HG02759 (cell line): ENCODE data around the gene TBC1D1.
A peak's percentile ranks its signal among the peaks of the same experiment; 100 is the strongest.
"Not testable (repeated sequence)": the region's sequence is repeated elsewhere in the genome, so short reads cannot be mapped to it uniquely, and the experiment has no call there.

Source experiments
- ATAC-seq: cut with Tn5 transposase; IDR thresholded peaks from one replicate; pipeline ENCODE4 v1.9.1; 2021; ENCODE audit warnings: mild to moderate bottlenecking, moderate library complexity; ENCODE audit not compliant: unreplicated experiment

The TBC1D1 gene

GRCh38 chr4:37958932-37959331 lies 68.0 kb downstream of the TBC1D1 start:
- no peak for ATAC-seq

GRCh38 chr4:37960098-37960497 lies 69.2 kb downstream of the TBC1D1 start, which contains the start of gene PTTG2:
TSS of gene PTTG2 (plus strand) at chr4:37960398. CDS start at chr4:37960435, 37 bp downstream.
- ATAC-seq: no peak

- ATAC-seq: no peak
These were observed 70.0 kb downstream of the TBC1D1 start for GRCh38 chr4:37960679-37961450.

DNA sequence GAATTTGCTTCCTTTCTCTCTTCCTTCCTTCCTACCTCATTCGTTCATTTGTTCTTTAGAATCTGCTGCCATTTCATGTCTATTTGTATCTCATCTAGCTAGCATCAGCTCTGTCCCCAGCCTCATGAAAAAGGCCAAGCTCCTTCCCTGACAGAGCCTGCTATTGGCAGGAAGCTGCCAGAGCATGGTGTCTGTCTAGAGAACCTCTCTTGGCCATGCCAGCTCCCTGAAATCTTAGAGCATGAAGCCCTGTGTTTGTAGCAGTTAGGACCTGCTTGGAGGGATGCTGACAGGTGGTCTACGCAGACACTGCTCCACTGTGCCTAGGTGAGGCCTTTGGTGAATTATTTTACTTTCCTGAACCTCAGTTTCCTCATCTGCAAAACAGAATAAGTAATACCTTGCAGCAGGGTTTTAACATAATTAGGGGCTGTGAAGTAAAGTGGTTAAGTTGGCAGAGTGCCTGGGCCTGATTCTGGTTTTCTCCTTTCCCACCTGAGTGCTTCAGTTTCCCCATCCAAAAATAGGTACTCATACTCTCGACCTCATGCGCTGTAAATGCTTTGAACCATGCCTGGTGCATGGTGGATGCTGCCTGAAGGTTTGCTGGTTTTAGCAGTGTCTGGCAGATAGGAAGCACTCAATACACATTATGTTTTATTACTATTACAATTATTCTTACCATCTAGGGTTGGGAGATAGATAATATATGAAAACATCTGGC lies 74.0 kb downstream of the TBC1D1 start:
- ATAC-seq: peak; percentile 78

DNA sequence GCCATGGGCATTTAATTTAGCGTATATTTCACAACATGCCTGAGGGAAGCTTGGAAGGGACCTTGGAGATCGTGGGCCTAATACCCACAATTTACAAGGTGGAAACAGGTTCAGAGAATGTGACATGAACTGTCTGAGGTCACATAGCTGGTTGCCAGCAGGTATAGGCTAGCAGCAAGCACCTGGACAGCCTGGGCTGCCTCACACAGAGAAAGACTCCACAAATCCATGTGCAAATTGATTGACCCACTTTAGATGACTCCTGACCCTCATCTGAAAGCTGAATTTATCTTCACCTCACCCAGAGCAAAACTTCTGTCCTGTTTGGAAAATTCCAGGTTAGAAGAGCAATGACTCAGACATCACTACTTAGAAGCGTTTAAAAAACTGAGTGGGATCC lies 75.2 kb downstream of the TBC1D1 start:
- no peak for ATAC-seq

DNA sequence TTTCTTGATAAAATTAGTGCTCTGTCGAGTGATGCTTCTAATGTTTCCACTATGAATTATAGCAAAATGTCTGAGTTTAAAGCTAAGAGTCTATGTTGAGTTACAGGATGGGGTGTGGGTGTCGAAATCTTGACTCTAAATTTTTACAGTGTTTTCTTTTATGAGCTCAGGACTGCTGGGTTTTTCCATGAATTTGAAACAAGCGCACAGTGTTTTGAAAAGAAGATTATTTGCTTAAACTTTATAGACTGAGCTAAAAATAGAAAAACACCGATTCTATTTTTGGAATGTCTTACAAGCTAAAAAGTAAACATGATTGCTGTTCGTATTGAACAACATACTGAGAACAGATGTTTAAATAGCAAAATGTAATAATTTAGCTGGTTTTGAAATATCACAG lies 76.9 kb downstream of the TBC1D1 start:
- ATAC-seq: no peak

GRCh38 chr4:37968747-37969146 lies 77.9 kb downstream of the TBC1D1 start:
- no peak for ATAC-seq

- peak; percentile 73 for ATAC-seq
These were observed 79.8 kb downstream of the TBC1D1 start for GRCh38 chr4:37970702-37971101.

GRCh38 chr4:37971202-37971601 lies 80.3 kb downstream of the TBC1D1 start:
- ATAC-seq: no peak

- ATAC-seq: no peak
These were observed 82.6 kb downstream of the TBC1D1 start for GRCh38 chr4:37973441-37973840.

GRCh38 chr4:37975321-37975822 lies 84.5 kb downstream of the TBC1D1 start:
- ATAC-seq: not testable (repeated sequence)

- no peak for ATAC-seq
These were observed 85.6 kb downstream of the TBC1D1 start for GRCh38 chr4:37976507-37976906.

DNA sequence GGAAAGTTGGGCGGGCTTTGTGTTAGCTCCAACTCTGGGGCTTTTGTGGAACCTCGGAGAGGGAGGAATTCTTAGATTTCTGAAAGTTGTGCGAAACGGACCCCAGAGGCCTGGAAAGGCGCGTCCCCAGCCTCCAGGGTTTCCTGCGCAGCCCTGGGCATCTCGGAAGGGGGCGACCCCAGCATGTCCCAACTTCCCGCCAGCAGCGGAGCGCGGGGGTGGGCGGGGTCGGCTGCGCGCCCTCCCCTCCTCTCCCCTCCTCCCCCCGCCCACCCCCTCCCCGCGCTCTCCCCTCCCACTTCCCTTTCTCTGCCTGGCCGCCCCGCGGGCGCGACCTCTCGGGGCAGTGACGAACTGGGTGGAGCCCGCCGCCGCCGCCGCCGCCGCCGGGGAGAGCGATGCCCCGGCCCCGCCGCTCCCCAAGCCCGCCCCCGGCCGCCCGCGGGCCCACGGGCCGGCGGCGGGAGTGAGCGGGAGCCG lies 86.1 kb downstream of the TBC1D1 start:
- ATAC-seq: peak; percentile 89

DNA sequence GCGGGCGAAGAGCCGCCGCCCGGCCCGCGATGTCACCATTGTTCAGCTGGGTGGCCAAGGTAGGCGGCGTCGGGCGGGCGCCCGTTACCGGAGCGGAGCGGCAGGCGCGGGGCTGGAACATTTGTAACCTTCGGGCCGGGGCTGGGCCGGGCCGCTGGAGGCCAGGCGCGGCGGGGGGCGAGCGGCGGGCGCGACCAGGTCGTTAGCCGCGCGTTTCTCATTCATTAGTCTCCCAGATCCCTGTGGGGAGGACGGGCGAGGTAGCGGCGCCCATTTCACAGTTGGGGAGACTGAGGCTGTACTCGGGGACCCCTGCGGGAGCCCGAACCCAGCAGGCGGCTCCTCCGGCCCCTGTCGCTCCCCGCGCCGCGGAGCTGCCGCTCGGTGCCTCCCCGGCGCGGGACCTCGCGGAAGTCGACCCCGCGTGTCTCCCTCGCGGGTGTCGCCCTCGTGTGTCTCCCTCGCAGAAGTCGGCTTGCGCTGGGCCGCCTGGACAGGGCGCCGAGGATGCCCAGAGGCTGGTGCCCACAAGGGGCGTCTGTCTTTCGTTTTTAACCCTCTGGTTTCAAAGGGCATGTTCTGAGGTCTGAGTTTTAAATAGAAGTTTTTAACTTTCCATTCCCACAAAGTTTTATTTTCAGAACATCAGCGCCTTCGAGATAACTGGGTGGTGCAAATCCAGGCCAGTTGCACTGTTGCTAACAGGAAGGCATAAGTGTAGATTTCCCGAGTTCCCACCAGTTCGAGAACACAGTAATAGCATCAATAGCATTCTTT lies 86.8 kb downstream of the TBC1D1 start:
- peak; percentile 64 for ATAC-seq

- ATAC-seq: peak; percentile 20
These were observed 87.5 kb downstream of the TBC1D1 start for GRCh38 chr4:37978248-37978924.

GRCh38 chr4:37980246-37980645 lies 89.4 kb downstream of the TBC1D1 start:
- no peak for ATAC-seq

DNA sequence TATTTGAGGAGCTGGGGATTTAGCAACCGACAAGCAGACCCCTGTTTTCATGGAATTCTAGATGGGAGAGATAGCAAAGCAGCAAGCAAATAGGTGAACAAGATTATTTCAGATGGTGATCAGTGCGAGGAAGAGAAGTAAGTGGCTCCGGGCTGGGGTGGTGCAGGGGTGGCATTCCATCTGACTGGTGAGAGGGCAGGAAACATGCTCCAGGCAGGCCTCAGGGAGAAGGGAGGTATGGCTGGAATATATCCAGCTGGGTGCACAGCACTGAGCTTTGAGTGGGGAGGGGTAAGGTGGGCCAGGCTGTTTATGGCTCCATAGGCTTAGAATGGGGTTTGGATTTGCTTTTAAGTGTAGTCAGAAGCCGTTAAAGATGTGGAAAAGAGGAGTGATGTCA lies 90.5 kb downstream of the TBC1D1 start:
- ATAC-seq: no peak

GRCh38 chr4:37981844-37982720 lies 91.2 kb downstream of the TBC1D1 start:
- no peak for ATAC-seq

DNA sequence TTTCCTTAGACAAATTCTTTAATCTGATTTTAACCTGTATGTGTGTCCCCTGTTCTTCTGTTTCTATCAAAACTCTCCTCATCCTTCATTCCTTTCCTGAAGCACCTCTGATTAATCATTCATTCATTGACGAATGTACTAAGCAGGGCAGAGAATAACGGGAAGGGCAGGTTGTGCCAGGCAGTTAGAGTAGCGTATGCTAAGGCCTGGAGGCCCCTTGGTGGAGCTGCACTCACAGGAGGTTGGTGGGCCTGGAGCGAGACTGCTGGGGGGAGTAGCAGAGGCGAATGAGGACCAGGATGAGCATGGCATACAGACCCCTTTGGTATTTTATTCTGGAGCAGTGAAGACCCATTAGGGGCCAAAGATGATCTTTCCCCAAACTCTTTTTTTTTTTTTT lies 91.9 kb downstream of the TBC1D1 start:
- no peak for ATAC-seq

GRCh38 chr4:37983951-37984350 lies 93.1 kb downstream of the TBC1D1 start:
- no peak for ATAC-seq
